H9 (cell line): ENCODE measurements around the gene RALGAPA1. TPM values are rescaled to one million over a fixed set of nuclear protein-coding genes. Genes with fewer than 3 reads are reported as not detected.

Source experiments
- DNase-seq: peaks from one replicate; pipeline ENCODE4 v3.0.0-alpha.2; 2017
- H2AFZ ChIP-seq: one replicate; pipeline ENCODE4 v1.6.1; 2013; ENCODE audit warnings: mild to moderate bottlenecking, low read length, control low read depth, moderate library complexity
- H2AK5ac ChIP-seq: 2 replicates; pipeline ENCODE4 v1.6.1; 2013; ENCODE audit warnings: low read length, control low read depth, mixed read lengths; ENCODE audit not compliant: insufficient read length
- H2BK120ac ChIP-seq: one replicate; pipeline ENCODE4 v1.6.1; 2013; ENCODE audit warnings: low read depth, mild to moderate bottlenecking, low read length, control low read depth, inconsistent platforms; ENCODE audit not compliant: poor library complexity, severe bottlenecking
- H2BK12ac ChIP-seq: 2 replicates; pipeline ENCODE4 v1.6.1; 2013; ENCODE audit warnings: low read length, control low read depth, mixed read lengths, low read depth; ENCODE audit not compliant: insufficient read length
- H2BK15ac ChIP-seq: 2 replicates; pipeline ENCODE4 v1.6.1; 2013; ENCODE audit warnings: low read depth, low read length, control low read depth
- H2BK20ac ChIP-seq: one replicate; pipeline ENCODE4 v1.6.1; 2013; ENCODE audit warnings: low read depth, mild to moderate bottlenecking, low read length, control low read depth, inconsistent platforms; ENCODE audit not compliant: poor library complexity, severe bottlenecking
- H2BK5ac ChIP-seq: 2 replicates; pipeline ENCODE4 v1.6.1; 2013; ENCODE audit warnings: low read length, control low read depth, mixed read lengths; ENCODE audit not compliant: insufficient read length
- H3K14ac ChIP-seq: 2 replicates; pipeline ENCODE4 v1.6.1; 2013; ENCODE audit warnings: low read length, control low read depth; ENCODE audit not compliant: insufficient read depth
- H3K18ac ChIP-seq: 2 replicates; pipeline ENCODE4 v1.6.1; 2013; ENCODE audit warnings: low read depth, mild to moderate bottlenecking, mixed read lengths, low read length, control low read depth; ENCODE audit not compliant: insufficient read length
- H3K23ac ChIP-seq: 2 replicates; pipeline ENCODE4 v1.6.1; 2013; ENCODE audit warnings: low read length, control low read depth, mixed read lengths, low read depth; ENCODE audit not compliant: insufficient read length
- H3K23me2 ChIP-seq: 2 replicates; pipeline ENCODE4 v1.6.1; 2013; ENCODE audit warnings: low read depth, mild to moderate bottlenecking, mixed read lengths, low read length, control low read depth; ENCODE audit not compliant: insufficient read length, poor library complexity, severe bottlenecking
- H3K27ac ChIP-seq: 2 replicates; pipeline ENCODE4 v1.5.1; 2013; ENCODE audit warnings: low read length, control low read depth, mixed read lengths, low read depth; ENCODE audit not compliant: insufficient read length
- H3K27me3 ChIP-seq: 2 replicates; pipeline ENCODE4 v1.6.1; 2013; ENCODE audit warnings: low read length, control low read depth, inconsistent platforms; ENCODE audit not compliant: insufficient read depth
- H3K4ac ChIP-seq: 2 replicates; pipeline ENCODE4 v1.6.1; 2013; ENCODE audit warnings: low read depth, mild to moderate bottlenecking, control low read depth, inconsistent platforms, low read length, moderate library complexity
- H3K4me1 ChIP-seq: 2 replicates; pipeline ENCODE4 v1.6.1; 2013; ENCODE audit warnings: low read length, control low read depth, inconsistent platforms; ENCODE audit not compliant: insufficient read depth
- H3K4me2 ChIP-seq: 2 replicates; pipeline ENCODE4 v1.6.1; 2013; ENCODE audit warnings: low read length, control low read depth, mixed read lengths; ENCODE audit not compliant: insufficient read length, insufficient read depth
- H3K56ac ChIP-seq: 2 replicates; pipeline ENCODE4 v1.6.1; 2013; ENCODE audit warnings: low read depth, mild to moderate bottlenecking, mixed read lengths, low read length, control low read depth; ENCODE audit not compliant: insufficient read length
- H3K79me1 ChIP-seq: 2 replicates; pipeline ENCODE4 v1.6.1; 2013; ENCODE audit warnings: low read depth, mild to moderate bottlenecking, moderate library complexity, low read length, control low read depth, inconsistent platforms; ENCODE audit not compliant: insufficient read depth, poor library complexity, severe bottlenecking
- H3K79me2 ChIP-seq: 2 replicates; pipeline ENCODE4 v1.6.1; 2013; ENCODE audit warnings: low read length, control low read depth, inconsistent platforms; ENCODE audit not compliant: insufficient read depth
- H3K9ac ChIP-seq: 2 replicates; pipeline ENCODE4 v1.6.1; 2013; ENCODE audit warnings: low read length, control low read depth, mixed read lengths; ENCODE audit not compliant: insufficient read length; ENCODE audit errors: extremely low read depth
- H3K9me3 ChIP-seq: one replicate; pipeline ENCODE4 v1.6.1; 2013; ENCODE audit warnings: low read depth, low read length, inconsistent platforms; ENCODE audit not compliant: control insufficient read depth
- H3T11ph ChIP-seq: one replicate; pipeline ENCODE4 v1.6.1; 2013; ENCODE audit warnings: mild to moderate bottlenecking, low read length, control low read depth, inconsistent platforms
- H4K20me1 ChIP-seq: one replicate; pipeline ENCODE4 v1.6.1; 2013; ENCODE audit not compliant: control insufficient read depth, insufficient read length, insufficient read depth
- H4K5ac ChIP-seq: 2 replicates; pipeline ENCODE4 v1.6.1; 2013; ENCODE audit warnings: low read depth, mild to moderate bottlenecking, mixed read lengths, low read length, control low read depth; ENCODE audit not compliant: insufficient read length
- H4K8ac ChIP-seq: replicated peaks from 2 replicates; pipeline ENCODE4 v1.6.1; 2013; ENCODE audit warnings: low read length, control low read depth, mixed read lengths, low read depth; ENCODE audit not compliant: insufficient read length
- H4K91ac ChIP-seq: 2 replicates; pipeline ENCODE4 v1.6.1; 2013; ENCODE audit warnings: low read depth, mild to moderate bottlenecking, moderate library complexity, mixed read lengths, low read length, control low read depth; ENCODE audit not compliant: insufficient read length
- H3K27ac Mint-ChIP-seq, 3 experiments: 2 replicates in 2 of 3; 3 replicates in 1 of 3; pipeline ENCODE4 v1.8.0; 2020 to 2021; ENCODE audit warnings: mixed read lengths in 3 of 3, mild to moderate bottlenecking in 1 of 3, moderate library complexity in 1 of 3
- H3K27me3 Mint-ChIP-seq: 2 replicates; pipeline ENCODE4 v1.8.0; 2021; ENCODE audit warnings: low read depth, mild to moderate bottlenecking, moderate library complexity, mixed read lengths
- H3K36me3 Mint-ChIP-seq, 3 experiments: 2 replicates in 2 of 3; 3 replicates in 1 of 3; pipeline ENCODE4 v1.8.0; 2020 to 2021; ENCODE audit warnings: low read depth in 3 of 3, mixed read lengths in 3 of 3; ENCODE audit not compliant: insufficient read depth in 1 of 3
- H3K4me1 Mint-ChIP-seq, 2 experiments: 2 replicates each; pipeline ENCODE4 v1.8.0; 2020; ENCODE audit warnings: mixed read lengths in 2 of 2
- H3K4me3 Mint-ChIP-seq, 2 experiments: 2 replicates in 1 of 2; 3 replicates in 1 of 2; pipeline ENCODE4 v1.8.0; 2020 to 2021; ENCODE audit warnings: mild to moderate bottlenecking in 2 of 2, mixed read lengths in 2 of 2, moderate library complexity in 1 of 2
- H3K9me3 Mint-ChIP-seq, 2 experiments: 2 replicates in 1 of 2; 3 replicates in 1 of 2; pipeline ENCODE4 v1.8.0; 2020; ENCODE audit warnings: mild to moderate bottlenecking in 2 of 2, mixed read lengths in 2 of 2, moderate library complexity in 1 of 2
- WGBS: extraction: QIAGEN DNeasy Blood & Tissue Kit; methylation state at CpG from one replicate; pipeline ENCODE4 v1.1.7; 2013; ENCODE audit warnings: missing lambda C conversion rate, low lambda C conversion rate, mixed read lengths; ENCODE audit not compliant: insufficient read length; ENCODE audit errors: extremely low coverage; 5-methylcytosine and 5-hydroxymethylcytosine counted together
- total RNA-seq: library from RNA; stranded (reverse); gene quantifications from 2 replicates; pipeline ENCODE4 v1.2.1, GENCODE V29; 2021
- TF ChIP-seq, protein P1 (sequence below): fragments of 200-600 bp; sonication (generic); conservative IDR thresholded peaks from 3 replicates; pipeline ENCODE4 v1.8.0; 2021; ENCODE audit warnings: antibody characterized with exemption, mild to moderate bottlenecking

Gene RALGAPA1
- total RNA-seq, 1 experiment from 2014 or later = 29.8 TPM

DNA sequence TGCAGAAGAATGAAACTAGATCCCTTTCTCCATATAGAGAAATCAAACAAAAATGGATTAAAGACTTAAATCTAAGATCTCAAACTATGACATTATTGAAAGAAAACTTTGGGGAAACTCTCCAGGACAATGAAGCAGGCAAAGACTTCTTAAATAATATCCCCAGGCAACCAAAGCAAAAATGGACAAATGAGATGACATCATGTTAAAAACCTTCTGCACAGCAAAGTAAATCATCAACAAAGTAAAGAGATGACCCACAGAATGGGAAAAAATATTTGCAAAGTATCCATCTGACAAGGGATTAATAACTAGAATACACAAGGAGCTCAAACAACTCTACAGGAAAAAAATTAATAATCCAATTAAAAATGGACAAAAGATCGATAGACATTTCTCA is 101.0 kb downstream of the RALGAPA1 start:
- Histone ChIP-seq H3K56ac (no peak overlapping the region), H3K23me2 (no peaks in the 10 kb centered on the region), H4K91ac (no peak overlapping the region), H3K14ac (no peak overlapping the region), H3K9me3 (no peaks in the 10 kb centered on the region), H3K4me2 (no peak overlapping the region), H3K18ac (no peak overlapping the region), H2BK120ac (no peak overlapping the region), H2BK15ac (no peak overlapping the region), H4K8ac (no peak overlapping the region), H2BK5ac (no peak overlapping the region), H3K9ac (no peak overlapping the region), H3K79me2 (no peaks in the 10 kb centered on the region), H3K79me1 (no peaks in the 10 kb centered on the region), H3K4ac (no peak overlapping the region), H2AK5ac (no peak overlapping the region), H3K27ac (no peak overlapping the region), H4K5ac (no peak overlapping the region), H2AFZ (no peak overlapping the region), H3T11ph (no peak overlapping the region), H3K27me3 (no peaks in the 10 kb centered on the region), H2BK12ac (no peak overlapping the region), H2BK20ac (no peak overlapping the region), H3K23ac (no peak overlapping the region), H4K20me1 (no peaks in the 10 kb centered on the region), H3K4me1 (no peaks in the 10 kb centered on the region)
- H3K9me3 Mint-ChIP-seq = no peaks in the 10 kb centered on the region
- peaks cover 0 to 3% (median 0%) of the 10 kb centered on the region in 3 experiments; a peak in 1 of 7 replicates for H3K36me3 Mint-ChIP-seq
- no peak for DNase-seq
- TF ChIP-seq, protein P1, sequence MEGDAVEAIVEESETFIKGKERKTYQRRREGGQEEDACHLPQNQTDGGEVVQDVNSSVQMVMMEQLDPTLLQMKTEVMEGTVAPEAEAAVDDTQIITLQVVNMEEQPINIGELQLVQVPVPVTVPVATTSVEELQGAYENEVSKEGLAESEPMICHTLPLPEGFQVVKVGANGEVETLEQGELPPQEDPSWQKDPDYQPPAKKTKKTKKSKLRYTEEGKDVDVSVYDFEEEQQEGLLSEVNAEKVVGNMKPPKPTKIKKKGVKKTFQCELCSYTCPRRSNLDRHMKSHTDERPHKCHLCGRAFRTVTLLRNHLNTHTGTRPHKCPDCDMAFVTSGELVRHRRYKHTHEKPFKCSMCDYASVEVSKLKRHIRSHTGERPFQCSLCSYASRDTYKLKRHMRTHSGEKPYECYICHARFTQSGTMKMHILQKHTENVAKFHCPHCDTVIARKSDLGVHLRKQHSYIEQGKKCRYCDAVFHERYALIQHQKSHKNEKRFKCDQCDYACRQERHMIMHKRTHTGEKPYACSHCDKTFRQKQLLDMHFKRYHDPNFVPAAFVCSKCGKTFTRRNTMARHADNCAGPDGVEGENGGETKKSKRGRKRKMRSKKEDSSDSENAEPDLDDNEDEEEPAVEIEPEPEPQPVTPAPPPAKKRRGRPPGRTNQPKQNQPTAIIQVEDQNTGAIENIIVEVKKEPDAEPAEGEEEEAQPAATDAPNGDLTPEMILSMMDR = no peak
- H3K4me1 Mint-ChIP-seq = no peaks in the 10 kb centered on the region
- H3K27ac Mint-ChIP-seq = no peak overlapping the region
- no peaks in the 10 kb centered on the region for H3K27me3 Mint-ChIP-seq
- H3K4me3 Mint-ChIP-seq = no peak overlapping the region
- no CpG with 5 or more reads among the region's 1 CpG for WGBS
